ENCODE data around the gene LRGUK.

DNA sequence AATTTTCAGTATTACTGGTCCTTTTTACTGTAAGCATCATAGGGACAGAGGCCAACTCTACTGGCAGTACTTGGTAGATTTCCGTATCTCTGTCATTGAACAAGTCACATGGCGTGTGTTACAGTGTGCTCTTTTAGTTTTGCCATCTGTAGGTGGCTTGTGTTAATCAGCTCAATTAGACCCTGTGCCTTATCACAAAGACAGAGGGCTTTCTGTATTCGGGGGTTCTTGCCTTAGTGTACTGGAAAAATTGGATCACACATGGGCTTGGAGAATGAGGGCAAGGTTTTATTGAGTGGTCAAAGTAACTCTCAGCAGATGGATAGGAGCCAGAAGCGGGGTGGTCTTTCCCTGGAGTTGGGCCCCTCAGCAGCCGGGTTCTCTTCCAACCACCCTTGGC, 21.3 kb upstream of the LRGUK start:
- TF ChIP-seq SUZ12 (IDR thresholded peaks at IDR 0.05; ENCODE audit: extremely low read depth, insufficient read depth, insufficient read length), result no peak
- TF ChIP-seq YY1 (IDR thresholded peaks at IDR 0.05; ENCODE audit: insufficient read depth, insufficient read length), result no peak
- TF ChIP-seq ZNF274 (IDR thresholded peaks at IDR 0.05; ENCODE audit: low read depth, low read length), result no peak

Data from NT2/D1 (cell line).